ENCODE results near the gene DOCK6. TPM values are rescaled to one million over a fixed set of nuclear protein-coding genes. Genes with fewer than 3 reads are reported as not detected.

DOCK6 gene
- polyA plus RNA-seq, 1 donor from 2014 or later: not detected

- Histone ChIP-seq H3K27me3 (ENCODE audit: insufficient read depth, low read depth, low read length) (no peaks in the 10 kb centered on the region), H3K36me3 (ENCODE audit: insufficient read depth, low read length) (no peaks in the 10 kb centered on the region), H3K9me3 (ENCODE audit: low read length) (no peaks in the 10 kb centered on the region), H3K27ac (ENCODE audit: low read length) (no peak overlapping the region), H3K4me2 (ENCODE audit: low read length) (no peak overlapping the region), H4K20me1 (ENCODE audit: insufficient read depth) (no peaks in the 10 kb centered on the region), H3K4me3 (ENCODE audit: low read length) (no peak overlapping the region), H3K9ac (ENCODE audit: low read length) (no peak overlapping the region), H3K79me2 (replicated peaks; ENCODE audit: insufficient read depth, low read length) (no peaks in the 10 kb centered on the region), H2AFZ (ENCODE audit: low read depth, low read length) (no peak overlapping the region), H3F3A (ENCODE audit: insufficient read depth, low read length, poor library complexity, severe bottlenecking) (no peaks in the 10 kb centered on the region), H3K9me2 (ENCODE audit: insufficient read depth, low read length) (no peaks in the 10 kb centered on the region)
- no peak for TF ChIP-seq RAD21 (conservative IDR thresholded peaks at IDR 0.05)
- TF ChIP-seq, protein P1, sequence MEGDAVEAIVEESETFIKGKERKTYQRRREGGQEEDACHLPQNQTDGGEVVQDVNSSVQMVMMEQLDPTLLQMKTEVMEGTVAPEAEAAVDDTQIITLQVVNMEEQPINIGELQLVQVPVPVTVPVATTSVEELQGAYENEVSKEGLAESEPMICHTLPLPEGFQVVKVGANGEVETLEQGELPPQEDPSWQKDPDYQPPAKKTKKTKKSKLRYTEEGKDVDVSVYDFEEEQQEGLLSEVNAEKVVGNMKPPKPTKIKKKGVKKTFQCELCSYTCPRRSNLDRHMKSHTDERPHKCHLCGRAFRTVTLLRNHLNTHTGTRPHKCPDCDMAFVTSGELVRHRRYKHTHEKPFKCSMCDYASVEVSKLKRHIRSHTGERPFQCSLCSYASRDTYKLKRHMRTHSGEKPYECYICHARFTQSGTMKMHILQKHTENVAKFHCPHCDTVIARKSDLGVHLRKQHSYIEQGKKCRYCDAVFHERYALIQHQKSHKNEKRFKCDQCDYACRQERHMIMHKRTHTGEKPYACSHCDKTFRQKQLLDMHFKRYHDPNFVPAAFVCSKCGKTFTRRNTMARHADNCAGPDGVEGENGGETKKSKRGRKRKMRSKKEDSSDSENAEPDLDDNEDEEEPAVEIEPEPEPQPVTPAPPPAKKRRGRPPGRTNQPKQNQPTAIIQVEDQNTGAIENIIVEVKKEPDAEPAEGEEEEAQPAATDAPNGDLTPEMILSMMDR (IDR thresholded peaks at IDR 0.05; ENCODE audit: poor library complexity, severe bottlenecking): no peak
- TF ChIP-seq, protein P2, sequence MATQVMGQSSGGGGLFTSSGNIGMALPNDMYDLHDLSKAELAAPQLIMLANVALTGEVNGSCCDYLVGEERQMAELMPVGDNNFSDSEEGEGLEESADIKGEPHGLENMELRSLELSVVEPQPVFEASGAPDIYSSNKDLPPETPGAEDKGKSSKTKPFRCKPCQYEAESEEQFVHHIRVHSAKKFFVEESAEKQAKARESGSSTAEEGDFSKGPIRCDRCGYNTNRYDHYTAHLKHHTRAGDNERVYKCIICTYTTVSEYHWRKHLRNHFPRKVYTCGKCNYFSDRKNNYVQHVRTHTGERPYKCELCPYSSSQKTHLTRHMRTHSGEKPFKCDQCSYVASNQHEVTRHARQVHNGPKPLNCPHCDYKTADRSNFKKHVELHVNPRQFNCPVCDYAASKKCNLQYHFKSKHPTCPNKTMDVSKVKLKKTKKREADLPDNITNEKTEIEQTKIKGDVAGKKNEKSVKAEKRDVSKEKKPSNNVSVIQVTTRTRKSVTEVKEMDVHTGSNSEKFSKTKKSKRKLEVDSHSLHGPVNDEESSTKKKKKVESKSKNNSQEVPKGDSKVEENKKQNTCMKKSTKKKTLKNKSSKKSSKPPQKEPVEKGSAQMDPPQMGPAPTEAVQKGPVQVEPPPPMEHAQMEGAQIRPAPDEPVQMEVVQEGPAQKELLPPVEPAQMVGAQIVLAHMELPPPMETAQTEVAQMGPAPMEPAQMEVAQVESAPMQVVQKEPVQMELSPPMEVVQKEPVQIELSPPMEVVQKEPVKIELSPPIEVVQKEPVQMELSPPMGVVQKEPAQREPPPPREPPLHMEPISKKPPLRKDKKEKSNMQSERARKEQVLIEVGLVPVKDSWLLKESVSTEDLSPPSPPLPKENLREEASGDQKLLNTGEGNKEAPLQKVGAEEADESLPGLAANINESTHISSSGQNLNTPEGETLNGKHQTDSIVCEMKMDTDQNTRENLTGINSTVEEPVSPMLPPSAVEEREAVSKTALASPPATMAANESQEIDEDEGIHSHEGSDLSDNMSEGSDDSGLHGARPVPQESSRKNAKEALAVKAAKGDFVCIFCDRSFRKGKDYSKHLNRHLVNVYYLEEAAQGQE (IDR thresholded peaks at IDR 0.05; ENCODE audit: borderline replicate concordance): no peak
- no peak for TF ChIP-seq EZH2 (IDR thresholded peaks at IDR 0.05; ENCODE audit: borderline replicate concordance, insufficient read depth, low read length, poor library complexity, severe bottlenecking)
- no peak for TF ChIP-seq SMC3 (conservative IDR thresholded peaks at IDR 0.05; ENCODE audit: poor library complexity)
- no peak for TF ChIP-seq TAF1 (IDR thresholded peaks at IDR 0.05; ENCODE audit: low read depth)
- no peak for TF ChIP-seq POLR2AphosphoS5 (IDR thresholded peaks at IDR 0.05)
- TF ChIP-seq EP300 (conservative IDR thresholded peaks at IDR 0.05; ENCODE audit: poor library complexity, severe bottlenecking): no peak
These were observed 35.0 kb downstream of the DOCK6 start for GRCh38 chr19:11227195-11227886.

DNA sequence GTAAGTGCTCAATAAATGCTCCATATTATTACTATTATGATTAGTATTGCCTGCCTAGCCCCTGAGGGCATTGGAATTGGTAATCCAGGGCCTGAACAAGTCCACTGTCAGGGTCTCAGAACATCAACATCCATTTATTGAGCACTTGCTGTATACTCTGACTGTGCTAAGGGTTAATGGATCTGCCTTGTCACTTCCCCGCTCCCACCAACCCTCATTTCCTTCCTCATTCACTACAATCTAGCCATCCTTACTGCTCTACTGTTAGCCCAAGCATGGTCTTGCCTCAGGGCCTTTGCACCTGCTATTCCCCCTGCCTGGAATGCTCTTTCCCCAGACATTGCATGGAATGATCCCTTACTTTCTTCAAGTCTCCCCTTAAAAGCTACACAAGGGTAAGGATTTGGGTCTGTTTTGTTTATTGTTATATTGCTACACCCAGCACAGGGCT lies 35.6 kb downstream of the DOCK6 start:
- Histone ChIP-seq H3K27ac (ENCODE audit: low read length) (no peak overlapping the region), H3K9me3 (ENCODE audit: low read length) (peaks cover 2% of the 10 kb centered on the region), H3K36me3 (ENCODE audit: insufficient read depth, low read length) (no peaks in the 10 kb centered on the region), H3K79me2 (replicated peaks; ENCODE audit: insufficient read depth, low read length) (no peaks in the 10 kb centered on the region), H3K27me3 (ENCODE audit: insufficient read depth, low read depth, low read length) (no peaks in the 10 kb centered on the region), H3K4me2 (ENCODE audit: low read length) (no peak overlapping the region), H3K9ac (ENCODE audit: low read length) (no peak overlapping the region), H3F3A (ENCODE audit: insufficient read depth, low read length, poor library complexity, severe bottlenecking) (no peaks in the 10 kb centered on the region), H4K20me1 (ENCODE audit: insufficient read depth) (no peaks in the 10 kb centered on the region), H3K4me3 (ENCODE audit: low read length) (no peak overlapping the region), H2AFZ (ENCODE audit: low read depth, low read length) (no peak overlapping the region), H3K9me2 (ENCODE audit: insufficient read depth, low read length) (no peaks in the 10 kb centered on the region)
- TF ChIP-seq POLR2AphosphoS5 (IDR thresholded peaks at IDR 0.05): no peak
- no peak for TF ChIP-seq TAF1 (IDR thresholded peaks at IDR 0.05; ENCODE audit: low read depth)
- no peak for TF ChIP-seq RAD21 (conservative IDR thresholded peaks at IDR 0.05)
- TF ChIP-seq EZH2 (IDR thresholded peaks at IDR 0.05; ENCODE audit: borderline replicate concordance, insufficient read depth, low read length, poor library complexity, severe bottlenecking): no peak
- TF ChIP-seq, protein P1 (IDR thresholded peaks at IDR 0.05; ENCODE audit: poor library complexity, severe bottlenecking): no peak
- TF ChIP-seq, protein P2 (IDR thresholded peaks at IDR 0.05; ENCODE audit: borderline replicate concordance): no peak
- TF ChIP-seq SMC3 (conservative IDR thresholded peaks at IDR 0.05; ENCODE audit: poor library complexity): no peak
- TF ChIP-seq EP300 (conservative IDR thresholded peaks at IDR 0.05; ENCODE audit: poor library complexity, severe bottlenecking): no peak
- no peak for TF ChIP-seq MXI1 (conservative IDR thresholded peaks at IDR 0.05; ENCODE audit: poor library complexity, severe bottlenecking)

Measured in neural cell (in vitro differentiated cells).